Suprapubic skin (tissue), 4 donors: ENCODE data around the gene SLC2A4RG. TPM values are rescaled to one million over a fixed set of nuclear protein-coding genes. Genes with fewer than 3 reads are reported as not detected.

Source experiments
- DNase-seq, 2 donors: peaks; one replicate each; pipeline ENCODE4 v3.0.0-alpha.2; 2019; ENCODE audit warnings: low spot score in 2 of 2
- H3K27ac ChIP-seq: fragments of 200-600 bp; sonication (generic); one replicate; pipeline ENCODE4 v1.5.1; 2019
- H3K27me3 ChIP-seq: fragments of 200-600 bp; sonication (generic); one replicate; pipeline ENCODE4 v1.5.1; 2019
- H3K36me3 ChIP-seq: fragments of 200-600 bp; sonication (generic); one replicate; pipeline ENCODE4 v1.5.1; 2019
- H3K4me1 ChIP-seq: fragments of 200-600 bp; sonication (generic); one replicate; pipeline ENCODE4 v1.5.1; 2019
- H3K4me3 ChIP-seq: fragments of 200-600 bp; sonication (generic); one replicate; pipeline ENCODE4 v1.5.1; 2019; ENCODE audit warnings: mild to moderate bottlenecking
- H3K9me3 ChIP-seq: fragments of 200-600 bp; sonication (generic); one replicate; pipeline ENCODE4 v1.5.1; 2019
- EP300 ChIP-seq: sonication (generic); formaldehyde crosslinking; IDR thresholded peaks from one replicate; pipeline ENCODE4 v1.6.1; 2017; ENCODE audit warnings: antibody characterized with exemption
- POLR2A ChIP-seq, 2 donors: fragments of 450-650 bp; IDR thresholded peaks; one replicate each; pipeline ENCODE4 v1.6.1; 2017; ENCODE audit warnings: antibody characterized with exemption in 2 of 2, mild to moderate bottlenecking in 2 of 2, moderate library complexity in 2 of 2
- POLR2AphosphoS5 ChIP-seq, 3 donors: sonication (generic); formaldehyde crosslinking; IDR thresholded peaks; one replicate each; pipeline ENCODE4 v1.6.1; 2017; ENCODE audit warnings: antibody characterized with exemption in 3 of 3
- WGBS: methylation state at CpG from one replicate; pipeline ENCODE4 v1.1.5; 2018; 5-methylcytosine and 5-hydroxymethylcytosine counted together
- total RNA-seq, 4 donors: library from RNA; depleted of rRNA; stranded (reverse); fragments of >200 nt; gene quantifications; one replicate each; pipeline ENCODE4 v1.1.0, GENCODE V29; 2016
- TF ChIP-seq, protein P1 (sequence below), 2 donors: fragments of 200-600 bp in 1 of 2; fragments of 450-650 bp in 1 of 2; sonication (generic) in 1 of 2; IDR thresholded peaks; one replicate each; pipeline ENCODE4 v1.5.1; 2016 to 2019; ENCODE audit warnings: antibody characterized with exemption in 2 of 2, mild to moderate bottlenecking in 1 of 2, moderate library complexity in 1 of 2

SLC2A4RG gene
- total RNA-seq, 4 donors from 2014 or later: 96.9 to 118 (median 107) TPM

DNA sequence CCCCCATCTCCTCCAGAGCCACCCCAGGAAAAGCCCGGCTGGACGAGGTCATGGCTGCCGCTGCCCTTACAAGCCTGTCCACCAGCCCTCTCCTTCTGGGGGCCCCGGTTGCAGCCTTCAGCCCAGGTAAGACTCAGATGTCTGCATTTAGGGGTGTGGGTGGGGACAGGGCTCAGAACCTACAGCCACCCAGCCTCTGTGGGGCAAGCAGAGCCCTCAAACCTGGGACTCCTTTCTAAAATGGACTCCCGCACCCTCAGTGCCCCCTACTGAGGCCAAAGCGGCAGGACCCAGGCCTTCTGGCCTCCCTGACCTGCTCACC, 1.7 kb downstream of the SLC2A4RG start:
- Histone ChIP-seq H3K4me1 (peaks cover 51% of the 10 kb centered on the region), H3K36me3 (peaks cover 21% of the 10 kb centered on the region), H3K4me3 (peak overlapping the region; percentile 74), H3K27me3 (no peaks in the 10 kb centered on the region), H3K9me3 (no peaks in the 10 kb centered on the region), H3K27ac (peak overlapping the region; percentile 89)
- 18% methylated on average over 3 of the region's 6 CpGs for WGBS
- TF ChIP-seq POLR2A (IDR thresholded peaks at IDR 0.05): no peak
- no peak for TF ChIP-seq POLR2AphosphoS5 (IDR thresholded peaks at IDR 0.05)
- TF ChIP-seq, protein P1, sequence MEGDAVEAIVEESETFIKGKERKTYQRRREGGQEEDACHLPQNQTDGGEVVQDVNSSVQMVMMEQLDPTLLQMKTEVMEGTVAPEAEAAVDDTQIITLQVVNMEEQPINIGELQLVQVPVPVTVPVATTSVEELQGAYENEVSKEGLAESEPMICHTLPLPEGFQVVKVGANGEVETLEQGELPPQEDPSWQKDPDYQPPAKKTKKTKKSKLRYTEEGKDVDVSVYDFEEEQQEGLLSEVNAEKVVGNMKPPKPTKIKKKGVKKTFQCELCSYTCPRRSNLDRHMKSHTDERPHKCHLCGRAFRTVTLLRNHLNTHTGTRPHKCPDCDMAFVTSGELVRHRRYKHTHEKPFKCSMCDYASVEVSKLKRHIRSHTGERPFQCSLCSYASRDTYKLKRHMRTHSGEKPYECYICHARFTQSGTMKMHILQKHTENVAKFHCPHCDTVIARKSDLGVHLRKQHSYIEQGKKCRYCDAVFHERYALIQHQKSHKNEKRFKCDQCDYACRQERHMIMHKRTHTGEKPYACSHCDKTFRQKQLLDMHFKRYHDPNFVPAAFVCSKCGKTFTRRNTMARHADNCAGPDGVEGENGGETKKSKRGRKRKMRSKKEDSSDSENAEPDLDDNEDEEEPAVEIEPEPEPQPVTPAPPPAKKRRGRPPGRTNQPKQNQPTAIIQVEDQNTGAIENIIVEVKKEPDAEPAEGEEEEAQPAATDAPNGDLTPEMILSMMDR (IDR thresholded peaks at IDR 0.05): no peak
- no peak for TF ChIP-seq EP300
- DNase-seq: no peak

DNA sequence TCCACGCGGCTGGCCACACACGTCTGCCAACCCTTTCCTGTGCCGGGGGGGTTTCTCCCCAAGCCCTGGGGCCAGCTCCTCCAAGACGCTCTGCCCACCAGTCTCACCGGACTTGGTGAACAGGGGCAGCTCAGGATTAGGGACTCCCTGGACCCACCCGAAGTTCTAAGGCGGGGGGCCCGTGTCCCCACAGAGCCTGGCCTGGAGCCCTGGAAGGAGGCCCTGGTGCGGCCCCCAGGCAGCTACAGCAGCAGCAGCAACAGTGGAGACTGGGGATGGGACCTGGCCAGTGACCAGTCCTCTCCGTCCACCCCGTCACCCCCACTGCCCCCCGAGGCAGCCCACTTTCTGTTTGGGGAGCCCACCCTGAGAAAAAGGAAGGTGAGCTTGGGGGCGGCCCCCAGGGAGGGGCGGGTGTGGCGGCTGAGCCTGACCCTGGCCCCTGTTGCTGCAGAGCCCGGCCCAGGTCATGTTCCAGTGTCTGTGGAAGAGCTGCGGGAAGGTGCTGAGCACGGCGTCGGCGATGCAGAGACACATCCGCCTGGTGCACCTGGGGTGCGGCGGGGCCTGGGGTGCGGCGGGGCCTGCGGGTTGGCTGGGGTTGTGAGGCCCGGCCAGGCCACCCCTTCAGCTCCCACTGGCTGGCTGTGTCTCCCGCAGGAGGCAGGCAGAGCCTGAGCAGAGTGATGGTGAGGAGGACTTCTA, 2.3 kb downstream of the SLC2A4RG start:
- H3K9me3 ChIP-seq: no peaks in the 10 kb centered on the region
- no peak for DNase-seq
- H3K27ac ChIP-seq: peak overlapping the region; percentile 89
- no peaks in the 10 kb centered on the region for H3K27me3 ChIP-seq
- TF ChIP-seq EP300 (no peak), POLR2AphosphoS5 (IDR thresholded peaks at IDR 0.05) (no peak), POLR2A (IDR thresholded peaks at IDR 0.05) (no peak)
- H3K4me1 ChIP-seq: peaks cover 46% of the 10 kb centered on the region
- H3K4me3 ChIP-seq: peak overlapping the region; percentile 74
- WGBS: 76% methylated on average over 7 of the region's 30 CpGs
- H3K36me3 ChIP-seq: peaks cover 21% of the 10 kb centered on the region

DNA sequence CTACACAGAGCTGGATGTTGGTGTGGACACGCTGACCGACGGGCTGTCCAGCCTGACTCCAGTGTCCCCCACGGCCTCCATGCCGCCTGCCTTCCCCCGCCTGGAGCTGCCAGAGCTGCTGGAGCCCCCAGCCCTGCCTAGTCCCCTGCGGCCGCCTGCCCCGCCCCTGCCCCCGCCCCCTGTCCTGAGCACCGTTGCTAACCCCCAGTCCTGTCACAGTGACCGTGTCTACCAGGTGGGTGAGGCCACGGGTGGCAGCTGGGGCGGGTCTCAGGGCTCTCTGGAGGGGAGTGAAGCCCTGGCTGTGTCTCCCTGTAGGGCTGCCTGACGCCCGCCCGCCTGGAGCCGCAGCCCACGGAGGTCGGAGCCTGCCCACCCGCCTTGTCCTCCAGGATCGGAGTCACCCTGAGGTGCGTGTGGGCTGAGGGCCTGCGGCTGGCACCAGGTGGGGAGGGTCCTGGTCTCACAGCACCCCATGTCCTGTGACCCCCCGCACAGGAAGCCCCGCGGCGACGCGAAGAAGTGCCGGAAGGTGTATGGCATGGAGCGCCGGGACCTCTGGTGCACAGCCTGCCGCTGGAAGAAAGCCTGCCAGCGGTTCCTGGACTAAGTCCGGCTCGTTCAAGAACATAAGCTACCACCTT, 2.9 kb downstream of the SLC2A4RG start:
- Histone ChIP-seq H3K27ac (no peak overlapping the region), H3K4me1 (peaks cover 39% of the 10 kb centered on the region), H3K27me3 (no peaks in the 10 kb centered on the region), H3K4me3 (peak overlapping the region; percentile 74), H3K36me3 (peaks cover 21% of the 10 kb centered on the region), H3K9me3 (no peaks in the 10 kb centered on the region)
- 73% methylated on average over 2 of the region's 37 CpGs for WGBS
- TF ChIP-seq POLR2A (IDR thresholded peaks at IDR 0.05) (no peak), EP300 (no peak), POLR2AphosphoS5 (IDR thresholded peaks at IDR 0.05) (no peak)
- TF ChIP-seq, protein P1 (IDR thresholded peaks at IDR 0.05): no peak
- DNase-seq: peak in 1 of 2 donors; percentile 80

DNA sequence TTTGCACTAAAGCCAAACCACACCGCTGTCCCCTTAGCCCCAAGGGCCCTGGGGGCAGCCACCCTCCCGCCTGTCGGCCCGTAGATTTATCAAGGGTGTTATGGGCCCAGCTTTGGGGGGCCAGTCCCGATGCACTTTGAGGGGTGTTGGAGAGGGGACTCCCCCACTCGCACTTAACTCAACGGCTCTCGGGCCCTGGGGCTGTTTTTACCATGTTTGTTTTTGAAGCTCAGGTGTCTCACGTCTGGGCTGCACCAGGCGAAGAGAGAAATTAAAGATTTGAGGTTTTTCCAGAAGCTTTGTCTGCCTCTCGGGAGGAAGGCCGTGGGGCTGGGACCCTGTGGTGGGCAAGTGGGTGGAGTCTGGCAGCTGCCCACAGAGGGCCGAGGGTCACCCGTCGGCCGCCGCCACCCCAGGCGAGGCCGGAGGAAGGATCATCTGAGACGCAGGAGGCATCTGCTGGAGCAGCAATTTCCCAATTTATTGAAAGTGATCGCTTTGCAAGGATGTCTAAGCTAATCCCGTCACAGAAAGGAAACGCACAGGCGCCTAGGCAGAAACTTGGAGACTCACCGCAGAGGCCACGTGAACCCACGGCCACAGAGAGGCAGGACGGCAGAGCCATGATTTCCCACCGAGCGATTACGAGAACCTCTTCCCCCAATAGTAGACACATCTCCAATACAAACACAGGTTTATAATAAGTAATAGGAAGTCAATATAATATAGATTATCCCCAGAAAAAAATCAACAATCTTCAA, 3.8 kb downstream of the SLC2A4RG start:
- H3K4me3 ChIP-seq: no peak overlapping the region
- peaks cover 30% of the 10 kb centered on the region for H3K4me1 ChIP-seq
- peaks cover 21% of the 10 kb centered on the region for H3K36me3 ChIP-seq
- no peak for DNase-seq
- H3K9me3 ChIP-seq: no peaks in the 10 kb centered on the region
- WGBS: 85% methylated on average over 25 of the region's 31 CpGs
- TF ChIP-seq, protein P1 (IDR thresholded peaks at IDR 0.05): no peak
- no peak for TF ChIP-seq EP300
- TF ChIP-seq POLR2A (IDR thresholded peaks at IDR 0.05): no peak
- no peak for TF ChIP-seq POLR2AphosphoS5 (IDR thresholded peaks at IDR 0.05)
- H3K27me3 ChIP-seq: no peaks in the 10 kb centered on the region
- H3K27ac ChIP-seq: no peak overlapping the region

DNA sequence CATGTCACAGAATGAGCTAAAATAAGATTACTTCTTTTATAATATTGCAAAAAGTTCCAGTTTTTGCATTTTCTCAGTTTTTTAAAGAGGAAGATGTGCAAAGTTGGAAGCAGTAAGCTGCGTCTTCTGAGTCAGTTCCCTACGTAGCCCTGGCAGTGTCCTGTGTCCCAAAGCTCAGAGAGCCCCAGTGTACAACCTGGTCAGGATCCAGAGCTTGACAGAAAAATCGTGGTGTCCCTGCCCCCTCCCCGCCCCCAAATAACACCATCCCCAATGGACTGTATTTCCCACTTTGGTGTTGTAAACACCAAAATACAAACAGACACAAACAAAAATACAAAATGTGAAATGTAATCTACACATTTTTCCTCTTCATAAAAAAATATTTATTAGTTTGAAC, 4.6 kb downstream of the SLC2A4RG start:
- Histone ChIP-seq H3K36me3 (peaks cover 21% of the 10 kb centered on the region), H3K4me3 (no peak overlapping the region), H3K4me1 (peaks cover 23% of the 10 kb centered on the region), H3K27ac (no peak overlapping the region), H3K9me3 (no peaks in the 10 kb centered on the region), H3K27me3 (no peaks in the 10 kb centered on the region)
- TF ChIP-seq POLR2A (IDR thresholded peaks at IDR 0.05) (no peak), EP300 (no peak), POLR2AphosphoS5 (IDR thresholded peaks at IDR 0.05) (no peak)
- TF ChIP-seq, protein P1 (IDR thresholded peaks at IDR 0.05): no peak
- WGBS: 73% methylated on average over 4 of the region's 4 CpGs
- no peak for DNase-seq
